HepG2 (cell line): ENCODE data around the gene ARFGAP2. TPM values are rescaled to one million over a fixed set of nuclear protein-coding genes. Genes with fewer than 3 reads are reported as not detected.

Experiments used
- ARID5B ChIP-seq: IDR thresholded peaks from 2 replicates; pipeline ENCODE4 v1.4.0; 2020; ENCODE audit warnings: mild to moderate bottlenecking, missing genetic modification reagents
- BCL3 ChIP-seq: sonication (generic); formaldehyde crosslinking; IDR thresholded peaks from 2 replicates; pipeline ENCODE4 v1.5.1; 2020; ENCODE audit warnings: mild to moderate bottlenecking, missing genetic modification reagents, moderate library complexity
- CENPBD1 ChIP-seq: sonication (generic); formaldehyde crosslinking; IDR thresholded peaks from 2 replicates; pipeline ENCODE4 v1.8.0; 2022; ENCODE audit warnings: missing genetic modification reagents, low read depth, mild to moderate bottlenecking, borderline replicate concordance
- HNRNPLL ChIP-seq: fragments of 200-400 bp; formaldehyde crosslinking; IDR thresholded peaks from 2 replicates; pipeline ENCODE4 v1.6.1; 2017; ENCODE audit warnings: mild to moderate bottlenecking, low read depth, low read length; ENCODE audit not compliant: poor library complexity, severe bottlenecking
- IKZF1 ChIP-seq: fragments of 450-650 bp; IDR thresholded peaks from 2 replicates; pipeline ENCODE4 v1.7.1; 2016
- KDM6A ChIP-seq: IDR thresholded peaks from 2 replicates; pipeline ENCODE4 v1.6.1; 2016; ENCODE audit warnings: low read depth
- MYNN ChIP-seq: sonication (generic); formaldehyde crosslinking; IDR thresholded peaks from 2 replicates; pipeline ENCODE4 v1.4.0; 2020; ENCODE audit warnings: mild to moderate bottlenecking, low read depth, missing genetic modification reagents
- SP4 ChIP-seq: sonication (generic); formaldehyde crosslinking; IDR thresholded peaks from 2 replicates; pipeline ENCODE4 v1.8.1; 2023; ENCODE audit warnings: mild to moderate bottlenecking, missing genetic modification reagents
- TCF7L2 ChIP-seq: IDR thresholded peaks from 2 replicates; pipeline ENCODE4 v1.6.1; 2011; ENCODE audit warnings: mild to moderate bottlenecking, low read depth, low read length, moderate library complexity
- TERF1 ChIP-seq: sonication (generic); formaldehyde crosslinking; IDR thresholded peaks from 2 replicates; pipeline ENCODE4 v1.8.0; 2022; ENCODE audit warnings: mild to moderate bottlenecking, missing genetic modification reagents, moderate library complexity
- THAP9 ChIP-seq: sonication (generic); formaldehyde crosslinking; IDR thresholded peaks from 2 replicates; pipeline ENCODE4; 2020; ENCODE audit warnings: missing genetic modification reagents, mild to moderate bottlenecking, borderline replicate concordance
- ZBTB10 ChIP-seq: sonication (generic); formaldehyde crosslinking; IDR thresholded peaks from 2 replicates; pipeline ENCODE4 v1.4.0; 2020; ENCODE audit warnings: missing genetic modification reagents, borderline replicate concordance
- ZNF670 ChIP-seq: sonication (generic); formaldehyde crosslinking; IDR thresholded peaks from 2 replicates; pipeline ENCODE4 v1.8.0; 2022; ENCODE audit warnings: mild to moderate bottlenecking, missing genetic modification reagents, borderline replicate concordance
- polyA plus RNA-seq, 8 experiments: library from polyadenylated mRNA; depleted of rRNA in 3 of 8; stranded (reverse) in 7 of 8; unstranded in 1 of 8; fragments of >200 nt; fragmentation: Illumina TruSeq in 4 of 8; extraction: Trizol in 4 of 8; gene quantifications; 2 replicates each; pipeline versions ENCODE4 v1.2.1 to v1.2.3, GENCODE V29; 2011 to 2016; ENCODE audit warnings: low read depth in 4 of 8, missing spikeins in 1 of 8, mixed read lengths in 1 of 8; ENCODE audit not compliant: insufficient read depth in 1 of 8
- total RNA-seq, 5 experiments: library from RNA; depleted of rRNA; stranded (reverse); fragments of >200 nt; fragmentation: Illumina TruSeq; extraction: Trizol; gene quantifications; 2 replicates each; pipeline ENCODE4 v1.2.3, GENCODE V29; 2016; ENCODE audit warnings: low read depth in 1 of 5

ARFGAP2 gene
- total and polyA plus RNA-seq, 2 of the 13 experiments (the other 11 are each of a cell fraction or from before 2014, with no cell fraction given), result 32.3 to 75.3 TPM

- TF ChIP-seq ZNF670 (no peak), ZBTB10 (no peak), BCL3 (CRISPR knock-in tag) (0 out of 2 replicates have a peak, but pooled peaks have one; percentile 48), IKZF1 (no peak), THAP9 (CRISPR knock-in tag) (peak; percentile 25; the same call in 1 of the 2 replicates), HNRNPLL (peak; percentile 75), SP4 (CRISPR knock-in tag) (no peak), ARID5B (peak; percentile 28; the same call in 1 of the 2 replicates), MYNN (CRISPR knock-in tag) (no peak), CENPBD1 (no peak), TERF1 (CRISPR knock-in tag) (no peak), TCF7L2 (no peak), KDM6A (CRISPR knock-in tag) (no peak)
These were observed 10.3 kb upstream of the ARFGAP2 start (continued) for GRCh38 chr11:47186700-47187695.
